Mesodermal cell (in vitro differentiated cells): Measurements from ENCODE around the gene RAX. TPM values are rescaled to one million over a fixed set of nuclear protein-coding genes. Genes with fewer than 3 reads are reported as not detected.

Experiments used
- H3K27ac ChIP-seq: 2 replicates; pipeline ENCODE4 v1.7.0; 2013; ENCODE audit warnings: mild to moderate bottlenecking, low read depth, low read length, moderate library complexity; ENCODE audit not compliant: severe bottlenecking
- H3K36me3 ChIP-seq: 2 replicates; pipeline ENCODE4 v1.7.1; 2013; ENCODE audit warnings: mild to moderate bottlenecking, low read length, moderate library complexity; ENCODE audit not compliant: control insufficient read depth, insufficient read depth
- H3K4me1 ChIP-seq: one replicate; pipeline ENCODE4 v1.7.1; 2013; ENCODE audit warnings: mild to moderate bottlenecking, low read length; ENCODE audit not compliant: insufficient read depth, control insufficient read depth, poor library complexity, severe bottlenecking
- H3K4me3 ChIP-seq: 2 replicates; pipeline ENCODE4 v1.7.0; 2013; ENCODE audit warnings: low read length, control low read depth, mild to moderate bottlenecking; ENCODE audit not compliant: insufficient read depth, poor library complexity, severe bottlenecking; ENCODE audit errors: extremely low read depth
- H3K9me3 ChIP-seq: 2 replicates; pipeline ENCODE4 v1.7.1; 2013; ENCODE audit warnings: mild to moderate bottlenecking, low read length, moderate library complexity; ENCODE audit not compliant: control insufficient read depth
- WGBS, 2 experiments: methylation state at CpG; one replicate each; pipeline ENCODE4 v1.1.5; 2013; ENCODE audit warnings: missing lambda C conversion rate in 2 of 2; ENCODE audit not compliant: insufficient coverage in 2 of 2; 5-methylcytosine and 5-hydroxymethylcytosine counted together
- polyA plus RNA-seq, 2 experiments: library from polyadenylated mRNA; stranded (reverse); fragments of 50-300 nt; gene quantifications; one replicate each; pipeline ENCODE4 v1.2.3, GENCODE V29; 2013

The RAX gene
- polyA plus RNA-seq (2013, experiment 1 of 2) = not detected
- polyA plus RNA-seq (2013, experiment 2 of 2) = not detected

GRCh38 chr18:59272891-59273758 is at the start of gene RAX:
Gene RAX (minus strand): TSS chr18:59273454. CDS start chr18:59273206, 248 bp downstream.
- H3K27ac ChIP-seq = no peak within 1 kb of the TSS
- 0 to 1% methylated on average over 62 to 71 of the region's 88 CpGs for WGBS, 2 experiments
- H3K4me3 ChIP-seq = peak within 1 kb of the TSS; percentile 8

GRCh38 chr18:59318460-59319050 is 45.3 kb upstream of the RAX start, which contains the start of gene CPLX4:
Gene CPLX4 (minus strand): TSS chr18:59318649. CDS start chr18:59318462, 187 bp downstream.
- H3K4me1 ChIP-seq = no peaks in the 10 kb centered on the region
- H3K27ac ChIP-seq = no peak within 1 kb of the TSS
- H3K36me3 ChIP-seq = no peaks in the 10 kb centered on the region
- no peaks in the 10 kb centered on the region for H3K9me3 ChIP-seq
- WGBS, 2 experiments = 80% methylated on average over 1 of the region's 4 CpGs; no CpG with 5 or more reads in 1 of the 2 experiments
- no peak within 1 kb of the TSS for H3K4me3 ChIP-seq

More at GRCh38 chr18:59272891-59273758, at the start of gene RAX:
- no peaks in the 10 kb centered on the region for H3K36me3 ChIP-seq
- H3K9me3 ChIP-seq = no peaks in the 10 kb centered on the region
- no peaks in the 10 kb centered on the region for H3K4me1 ChIP-seq

- Histone ChIP-seq H3K4me3 (no peak overlapping the region), H3K4me1 (no peaks in the 10 kb centered on the region), H3K36me3 (no peaks in the 10 kb centered on the region), H3K9me3 (no peaks in the 10 kb centered on the region), H3K27ac (no peak overlapping the region)
- WGBS, 2 experiments = 89 to 100% methylated on average over 1 of the region's 7 CpGs
Measured at GRCh38 chr18:59311631-59312030, 38.4 kb upstream of the RAX start.

- no peaks in the 10 kb centered on the region for H3K9me3 ChIP-seq
- no peaks in the 10 kb centered on the region for H3K4me1 ChIP-seq
- 57 to 60% methylated on average over 1 of the region's 5 CpGs for WGBS, 2 experiments
- H3K4me3 ChIP-seq = peak overlapping the region; percentile 21
- H3K36me3 ChIP-seq = no peaks in the 10 kb centered on the region
- H3K27ac ChIP-seq = no peak overlapping the region
Measured at GRCh38 chr18:59308938-59309260, 35.6 kb upstream of the RAX start.

- Histone ChIP-seq H3K4me1 (no peaks in the 10 kb centered on the region), H3K9me3 (no peaks in the 10 kb centered on the region), H3K4me3 (peak overlapping the region; percentile 21), H3K27ac (no peak overlapping the region), H3K36me3 (no peaks in the 10 kb centered on the region)
- 1 to 8% methylated on average over 27 to 40 of the region's 46 CpGs for WGBS, 2 experiments
Measured at GRCh38 chr18:59308248-59308937, 35.1 kb upstream of the RAX start.

GRCh38 chr18:59306640-59307039 is 33.4 kb upstream of the RAX start:
- H3K27ac ChIP-seq = no peak overlapping the region
- H3K4me3 ChIP-seq = no peak overlapping the region
- no peaks in the 10 kb centered on the region for H3K4me1 ChIP-seq
- no peaks in the 10 kb centered on the region for H3K36me3 ChIP-seq
- no peaks in the 10 kb centered on the region for H3K9me3 ChIP-seq
- WGBS, 2 experiments = 71 to 83% methylated on average over 2 to 6 of the region's 6 CpGs

- Histone ChIP-seq H3K4me1 (no peaks in the 10 kb centered on the region), H3K36me3 (no peaks in the 10 kb centered on the region), H3K4me3 (no peak overlapping the region), H3K9me3 (no peaks in the 10 kb centered on the region), H3K27ac (no peak overlapping the region)
- WGBS, 2 experiments = 76 to 87% methylated on average over 3 of the region's 4 CpGs
Measured at GRCh38 chr18:59305295-59305694, 32.0 kb upstream of the RAX start.

GRCh38 chr18:59303656-59304195 is 30.5 kb upstream of the RAX start:
- Histone ChIP-seq H3K9me3 (no peaks in the 10 kb centered on the region), H3K27ac (no peak overlapping the region), H3K4me3 (no peak overlapping the region), H3K4me1 (no peaks in the 10 kb centered on the region), H3K36me3 (no peaks in the 10 kb centered on the region)
- 80 to 86% methylated on average over 2 to 6 of the region's 9 CpGs for WGBS, 2 experiments

GRCh38 chr18:59303006-59303405 is 29.8 kb upstream of the RAX start:
- Histone ChIP-seq H3K9me3 (no peaks in the 10 kb centered on the region), H3K27ac (no peak overlapping the region), H3K36me3 (no peaks in the 10 kb centered on the region), H3K4me3 (no peak overlapping the region), H3K4me1 (no peaks in the 10 kb centered on the region)
- 80% methylated on average over 1 of the region's 2 CpGs; no CpG with 5 or more reads in 1 of the 2 experiments for WGBS, 2 experiments

- WGBS, 2 experiments = 79% methylated on average over 4 of the region's 4 CpGs
- Histone ChIP-seq H3K4me3 (no peak overlapping the region), H3K36me3 (no peaks in the 10 kb centered on the region), H3K4me1 (no peaks in the 10 kb centered on the region), H3K9me3 (no peaks in the 10 kb centered on the region), H3K27ac (no peak overlapping the region)
Measured at GRCh38 chr18:59301929-59302328, 28.7 kb upstream of the RAX start.
